HG03025 (cell line): ENCODE data around the gene MOB3A.
A peak's percentile ranks its signal among the peaks of the same experiment; 100 is the strongest.
"Not testable (repeated sequence)": the region's sequence is repeated elsewhere in the genome, so short reads cannot be mapped to it uniquely, and the experiment has no call there.

Source experiments
- ATAC-seq: cut with Tn5 transposase; IDR thresholded peaks from one replicate; pipeline ENCODE4 v1.9.1; 2021; ENCODE audit warnings: mild to moderate bottlenecking, moderate library complexity; ENCODE audit not compliant: unreplicated experiment, low FRiP score

The MOB3A gene

GRCh38 chr19:2096034-2096479 is at the start of gene MOB3A:
Gene MOB3A, minus strand, starts transcription at chr19:2096326. Its CDS starts 17,766 bp downstream, at chr19:2078560.
- peak; percentile 30 for ATAC-seq

DNA sequence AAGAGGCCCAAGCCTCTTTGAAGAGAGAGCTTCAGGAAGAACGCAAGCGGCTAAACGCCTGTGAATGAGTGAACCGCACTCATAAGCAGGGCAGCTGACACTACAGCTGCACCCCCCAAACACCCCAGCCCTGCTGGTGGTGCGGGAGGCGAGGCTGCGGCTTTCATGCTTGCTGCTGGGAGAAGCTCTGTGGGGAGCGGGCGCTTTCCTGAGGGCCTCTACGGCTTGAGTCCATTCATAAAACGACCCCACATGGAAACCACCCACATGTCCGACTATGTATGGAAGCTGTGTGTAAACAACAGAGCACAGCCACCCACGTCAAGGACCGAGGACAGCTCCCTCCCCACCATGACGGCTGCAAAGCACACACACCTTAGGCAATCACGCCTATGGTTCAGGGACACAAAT is 49.7 kb upstream of the MOB3A start:
- no peak for ATAC-seq

DNA sequence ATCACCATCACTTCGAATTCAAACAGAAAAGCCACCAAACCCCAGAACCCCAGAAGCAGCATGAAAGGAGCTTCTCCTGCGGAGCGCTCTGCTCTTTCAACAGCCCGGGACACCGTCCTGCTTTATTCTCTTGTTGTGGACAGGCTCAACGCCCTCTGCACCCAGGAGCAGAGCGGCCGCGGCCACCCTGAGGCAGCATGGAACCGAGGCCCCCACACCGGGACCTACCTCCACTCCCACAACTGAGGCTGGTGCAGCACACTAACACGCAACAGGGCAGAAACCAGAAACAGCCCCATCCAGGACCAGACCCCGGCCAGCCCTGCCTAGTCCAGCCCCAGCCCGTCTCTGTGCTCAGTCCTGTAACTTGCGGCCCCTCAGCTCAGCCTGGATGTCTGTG is 48.1 kb upstream of the MOB3A start:
- no peak for ATAC-seq

DNA sequence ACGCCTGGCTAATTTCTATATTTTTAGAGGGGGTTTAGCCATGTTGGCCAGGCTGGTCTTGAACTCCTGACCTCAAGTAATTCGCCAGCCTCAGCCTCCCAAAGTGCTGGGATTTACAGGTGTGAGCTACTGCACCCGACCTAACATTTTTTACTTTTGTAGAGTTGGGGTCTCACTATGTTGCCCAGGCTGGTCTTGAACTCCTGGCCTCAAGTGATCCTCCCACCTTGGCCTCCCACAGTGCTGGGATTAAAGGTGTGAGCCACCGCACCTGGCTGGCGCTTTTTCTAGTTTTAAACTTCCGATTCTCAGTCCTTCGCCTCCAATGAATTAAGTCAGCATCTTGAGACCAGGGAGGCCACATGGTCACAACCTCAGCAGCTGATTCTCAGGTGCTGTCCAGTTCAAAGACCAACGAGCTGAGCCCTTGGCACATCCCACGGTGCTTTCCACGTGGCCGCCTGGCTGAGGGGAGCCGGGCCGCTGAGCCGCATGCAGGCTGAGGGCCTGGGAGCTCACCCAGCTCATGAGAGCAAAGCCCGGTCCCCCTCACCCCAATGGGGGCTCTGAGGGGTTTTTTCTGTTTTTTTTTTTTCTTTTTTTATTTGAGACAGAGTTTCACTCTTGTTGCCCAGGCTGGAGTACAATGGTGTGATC is 46.2 kb upstream of the MOB3A start:
- ATAC-seq, result no peak

GRCh38 chr19:2140138-2140569 is 44.0 kb upstream of the MOB3A start:
- ATAC-seq, result no peak

- no peak for ATAC-seq
These were observed 43.4 kb upstream of the MOB3A start for GRCh38 chr19:2139385-2140137.

DNA sequence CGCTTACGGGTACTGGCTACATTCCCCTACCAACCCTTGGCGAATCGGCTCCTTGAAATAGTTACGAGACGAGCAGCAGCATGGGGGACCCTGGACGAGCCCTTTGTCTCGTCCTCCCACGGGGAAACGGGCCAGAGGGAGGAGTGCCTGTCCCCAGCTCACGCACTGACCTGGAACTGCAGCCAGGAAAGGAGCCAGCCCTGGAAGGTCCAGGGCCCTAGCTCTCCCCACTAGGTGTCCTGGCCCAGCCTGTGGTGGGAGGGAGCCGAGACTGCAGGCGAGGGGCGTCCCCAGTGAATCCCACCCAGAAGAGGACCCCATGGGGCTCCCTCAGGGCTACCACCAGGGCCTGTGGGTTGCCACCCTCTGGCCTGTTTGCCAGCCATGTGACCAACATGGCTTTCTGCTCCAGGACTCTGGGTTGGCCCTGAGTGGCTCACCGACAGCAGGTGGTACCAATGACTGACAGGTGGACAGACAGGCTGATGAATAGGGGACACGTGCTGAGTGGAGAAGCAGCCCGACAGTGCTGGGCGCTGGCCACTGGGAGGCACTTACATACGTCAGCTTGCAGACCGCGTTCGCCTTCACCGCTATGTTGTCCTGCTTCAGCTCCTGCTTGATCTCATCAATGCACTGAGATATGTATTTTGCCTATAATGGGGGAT is 42.1 kb upstream of the MOB3A start:
- ATAC-seq, result no peak

- ATAC-seq, result no peak
These were observed 40.7 kb upstream of the MOB3A start for GRCh38 chr19:2136796-2137195.

DNA sequence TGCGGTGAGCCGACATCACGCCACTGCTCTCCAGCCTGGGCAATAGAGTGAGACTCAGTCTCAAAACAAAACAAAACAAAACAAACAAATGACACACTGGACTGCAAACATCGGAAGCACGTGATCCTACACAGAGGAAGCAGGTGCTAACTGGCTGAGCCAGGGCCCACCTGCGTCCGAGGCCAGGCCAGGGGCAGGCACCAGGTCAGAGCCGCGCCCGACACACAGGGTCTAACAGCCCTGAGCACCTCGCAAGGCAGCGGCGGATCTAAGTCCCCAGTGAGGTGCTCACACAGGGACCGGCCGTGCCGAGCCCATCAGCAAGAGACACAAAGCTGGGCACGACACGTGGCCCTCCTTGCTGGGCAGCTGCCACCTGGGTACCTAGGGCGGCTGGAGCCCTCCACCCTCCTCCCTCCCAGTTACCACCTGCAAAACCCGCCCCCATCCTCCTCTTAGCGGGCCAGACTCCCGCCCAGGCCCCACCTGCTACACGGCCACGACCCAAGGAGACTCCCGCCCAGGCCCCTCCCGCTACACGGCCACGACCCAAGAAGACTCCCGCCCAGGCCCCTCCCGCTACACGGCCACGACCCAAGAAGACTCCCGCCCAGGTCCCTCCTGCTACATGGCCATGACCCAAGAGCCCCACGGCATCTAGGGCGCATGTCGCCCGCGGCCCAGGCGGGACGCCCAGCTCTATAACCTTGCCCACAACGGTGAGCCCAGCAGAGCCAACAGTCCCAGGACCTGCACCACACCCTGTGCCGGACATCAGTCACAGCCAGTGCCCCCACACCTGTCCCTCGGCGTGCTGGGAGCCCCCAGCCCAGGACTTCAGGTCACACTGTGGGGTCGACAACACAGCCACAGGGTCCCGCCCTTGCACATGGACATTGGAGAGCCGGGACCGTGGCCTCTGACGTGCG is 39.6 kb upstream of the MOB3A start:
- ATAC-seq, result no peak

DNA sequence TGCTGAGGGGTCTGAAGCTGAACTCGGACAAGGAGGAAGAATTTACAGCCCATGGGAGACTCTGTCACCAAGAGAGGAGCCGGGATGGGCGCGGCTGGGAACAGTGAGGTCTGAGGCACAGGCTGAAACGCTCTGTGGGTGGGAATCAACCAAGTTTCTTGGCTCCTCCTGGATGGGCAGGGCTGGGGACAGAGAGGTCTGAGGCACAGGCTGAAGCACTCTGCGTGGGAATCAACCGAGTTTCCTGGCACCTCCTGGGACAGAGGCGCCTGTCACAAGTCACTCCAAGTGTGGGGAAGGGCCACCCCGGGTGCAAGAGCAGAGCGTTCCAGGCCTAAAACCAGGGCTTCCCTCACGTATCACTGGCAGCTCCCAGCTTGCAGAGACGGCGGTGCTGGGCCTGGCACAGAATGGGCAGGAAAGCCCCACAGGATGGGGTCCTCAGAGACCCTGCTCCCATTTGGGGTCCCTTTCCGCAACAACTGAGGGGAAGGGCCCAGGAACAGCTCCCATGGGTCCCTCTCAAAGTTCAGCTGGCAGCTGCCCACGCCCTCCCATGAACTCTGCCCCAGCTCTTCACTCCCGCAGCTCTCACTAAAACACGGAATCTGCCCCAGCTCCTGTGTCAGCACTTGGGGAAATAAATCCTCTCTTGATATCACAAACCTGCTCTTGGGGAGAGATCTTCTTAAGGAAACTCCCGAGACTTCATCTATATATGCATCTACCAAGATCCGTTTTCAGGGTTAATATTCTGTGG is 36.8 kb upstream of the MOB3A start:
- ATAC-seq, result no peak

DNA sequence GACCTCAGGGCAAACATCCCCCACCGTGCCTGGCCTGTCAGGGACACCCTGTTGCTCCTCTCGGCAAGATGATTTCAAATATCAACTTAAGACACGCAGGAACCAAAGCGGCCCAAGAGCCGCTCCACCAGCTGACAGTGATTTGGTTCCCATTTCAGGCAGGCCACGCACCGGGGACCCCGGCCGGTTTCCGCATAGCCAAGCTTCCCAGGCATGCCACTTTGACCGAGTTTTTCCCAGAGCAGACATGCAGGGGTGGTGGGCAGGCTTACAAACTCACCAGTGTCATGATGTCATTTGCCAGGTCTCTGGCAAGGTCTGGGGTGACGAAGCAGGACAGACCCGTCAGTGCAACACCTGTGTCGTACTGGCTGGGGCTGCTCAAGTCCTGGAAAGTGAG is 36.1 kb upstream of the MOB3A start:
- no peak for ATAC-seq

DNA sequence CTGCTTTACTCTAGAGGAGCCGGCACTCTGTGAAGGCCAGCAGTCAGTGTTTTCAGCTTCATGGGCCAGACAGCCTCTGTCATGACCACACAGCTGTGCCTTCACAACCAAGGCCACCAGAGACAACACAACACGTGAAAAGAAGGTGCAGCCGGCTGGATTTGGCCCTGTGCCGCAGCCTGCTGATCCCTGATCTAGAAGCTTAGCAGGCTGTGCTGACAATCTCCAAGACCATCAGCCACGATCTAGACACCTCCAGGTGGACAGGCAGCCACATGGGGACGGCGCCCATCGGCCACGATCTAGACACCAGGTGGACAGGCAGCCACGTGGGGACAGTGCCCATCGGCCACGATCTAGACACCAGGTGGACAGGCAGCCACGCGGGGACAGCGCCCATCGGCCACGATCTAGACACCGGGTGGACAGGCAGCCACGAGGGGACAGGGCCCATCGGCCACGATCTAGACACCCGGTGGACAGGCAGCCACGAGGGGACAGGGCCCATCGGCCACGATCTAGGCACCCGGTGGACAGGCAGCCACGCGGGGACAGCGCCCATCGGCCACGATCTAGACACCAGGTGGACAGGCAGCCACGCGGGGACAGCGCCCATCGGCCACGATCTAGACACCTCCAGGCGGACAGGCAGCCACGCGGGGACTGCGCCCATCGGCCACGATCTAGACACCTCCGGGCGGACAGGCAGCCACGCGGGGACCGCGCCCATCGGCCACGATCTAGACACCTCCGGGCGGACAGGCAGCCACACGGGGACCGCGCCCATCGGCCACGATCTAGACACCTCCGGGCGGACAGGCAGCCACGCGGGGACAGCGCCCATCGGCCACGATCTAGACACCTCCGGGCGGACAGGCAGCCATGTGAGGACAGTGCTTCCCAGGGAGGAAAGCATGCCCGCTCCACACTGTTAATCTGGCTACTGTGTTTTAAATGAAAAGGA is 35.2 kb upstream of the MOB3A start:
- ATAC-seq, result not testable (repeated sequence)

GRCh38 chr19:2129892-2130770 is 34.0 kb upstream of the MOB3A start:
- ATAC-seq, result no peak

- ATAC-seq, result no peak
These were observed 33.4 kb upstream of the MOB3A start for GRCh38 chr19:2129486-2129885.

- no peak for ATAC-seq
These were observed 32.9 kb upstream of the MOB3A start for GRCh38 chr19:2129022-2129421.

- ATAC-seq, result not testable (repeated sequence)
These were observed 32.1 kb upstream of the MOB3A start for GRCh38 chr19:2128252-2128651.

DNA sequence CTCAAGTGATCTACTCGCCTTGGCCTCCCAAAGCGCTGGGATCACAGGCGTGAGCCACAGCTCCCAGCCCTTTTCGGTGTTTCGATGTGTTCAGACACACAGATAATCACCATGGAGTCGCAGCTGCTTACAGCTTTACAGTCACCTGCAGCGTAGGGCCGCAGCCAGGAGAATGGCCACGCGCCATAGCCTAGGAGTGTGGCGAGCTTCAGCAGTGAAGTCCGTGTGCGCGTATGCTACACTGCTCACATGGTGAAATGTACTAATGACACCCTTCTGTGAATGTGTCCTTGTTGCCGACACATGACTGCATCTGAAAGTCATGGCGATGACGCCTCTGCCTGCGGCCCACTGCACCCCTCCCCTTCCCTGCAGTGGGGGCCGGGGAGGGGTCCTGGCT is 31.6 kb upstream of the MOB3A start:
- no peak for ATAC-seq
